IPS-NIHi7 (cell line): ENCODE results near the gene KLRD1.
"Not testable (repeated sequence)": the region's sequence is repeated elsewhere in the genome, so short reads cannot be mapped to it uniquely, and the experiment has no call there.

Experiments used
- DNase-seq: peaks from one replicate; pipeline ENCODE4 v3.0.0; 2012; ENCODE audit warnings: mixed read lengths; ENCODE audit errors: extremely low spot score

KLRD1 gene

DNA sequence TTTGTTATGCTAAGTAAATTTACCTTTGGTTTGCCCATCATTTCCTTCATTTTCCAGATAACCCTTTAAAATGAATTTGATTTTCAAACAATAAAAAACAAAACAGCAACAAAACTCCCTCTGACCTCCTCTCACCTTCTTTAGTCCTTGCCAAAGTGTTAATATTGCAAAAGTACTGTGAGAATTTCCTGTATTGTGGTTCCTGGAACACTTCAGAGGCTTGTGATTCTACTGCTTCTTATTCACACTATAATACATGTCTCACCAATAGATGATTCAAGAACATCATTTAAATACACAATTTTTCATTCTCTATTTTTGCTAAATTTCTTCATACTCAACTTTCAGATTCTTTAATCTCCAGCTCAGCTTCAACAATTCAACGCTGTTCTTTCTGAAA lies at the start of gene KLRD1:
Gene KLRD1 (plus strand): TSS at position 241 of the 400 bp plus-strand sequence. CDS start 208 bp downstream, outside the sequence.
- no peak for DNase-seq

DNA sequence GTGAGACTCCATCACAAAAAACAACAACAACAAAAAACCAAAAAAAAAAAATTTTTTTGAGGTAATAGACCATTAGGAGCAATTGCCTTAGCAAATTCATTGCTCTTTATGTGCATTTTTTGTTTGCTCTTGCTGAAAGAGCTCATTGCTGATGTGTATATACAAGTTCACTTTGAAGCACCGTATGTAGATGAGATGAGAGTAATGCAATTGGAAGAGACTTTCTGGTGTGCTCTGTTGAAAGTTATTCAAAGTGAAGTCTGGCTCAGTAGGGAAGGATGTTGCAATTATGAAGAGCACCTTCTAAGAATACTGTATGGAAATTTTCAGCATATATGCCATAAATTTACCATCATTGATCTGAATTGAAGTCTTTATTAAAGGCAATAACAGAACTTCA lies 46.7 kb upstream of the KLRD1 start:
- DNase-seq: no peak

DNA sequence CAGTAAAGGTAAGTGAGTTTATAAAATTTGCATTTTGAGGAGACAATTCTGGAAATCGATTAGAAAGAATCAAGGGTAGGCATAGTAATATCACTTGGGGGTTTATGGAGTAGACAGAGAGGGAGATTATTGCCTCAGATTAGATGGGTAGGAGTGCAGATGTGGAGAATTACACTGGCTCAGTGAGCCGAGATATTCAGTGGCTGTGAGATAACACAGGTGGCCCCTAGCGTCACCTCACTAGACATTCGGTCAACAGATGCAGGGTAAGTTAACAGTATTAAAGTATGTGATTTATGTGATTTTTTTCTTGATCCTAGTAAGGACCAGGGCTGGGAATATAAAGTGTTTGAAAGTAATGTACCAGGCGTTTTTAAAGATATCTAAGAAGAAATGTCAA lies 39.6 kb upstream of the KLRD1 start:
- DNase-seq: no peak

- no peak for DNase-seq
Observed at GRCh38 chr12:10272467-10272866, 35.2 kb upstream of the KLRD1 start.

- no peak for DNase-seq
Observed at GRCh38 chr12:10276774-10277173, 30.9 kb upstream of the KLRD1 start.

- DNase-seq: no peak
Observed at GRCh38 chr12:10278104-10278503, 29.6 kb upstream of the KLRD1 start.

DNA sequence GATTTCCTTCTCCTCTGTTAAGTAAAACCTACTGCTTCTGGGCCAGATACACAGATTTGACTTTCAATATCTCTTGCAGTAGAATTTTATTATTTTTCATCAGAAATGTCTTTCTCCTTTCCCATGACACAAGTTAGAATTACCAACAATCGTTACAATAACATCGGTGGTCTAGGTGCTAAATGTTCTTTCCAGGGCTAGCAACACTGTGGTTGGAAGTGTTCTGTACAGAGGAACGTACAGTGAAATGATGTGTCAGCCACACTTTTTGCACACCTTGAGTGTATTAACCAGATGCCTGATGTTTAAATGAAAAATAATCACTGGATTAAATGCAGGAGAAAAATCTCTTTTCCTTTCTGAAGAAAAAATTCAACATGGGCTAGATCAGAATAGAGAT lies 27.7 kb upstream of the KLRD1 start:
- no peak for DNase-seq

- no peak for DNase-seq
Observed at GRCh38 chr12:10283027-10283426, 24.6 kb upstream of the KLRD1 start.

GRCh38 chr12:10285919-10286318 lies 21.8 kb upstream of the KLRD1 start:
- DNase-seq: no peak

DNA sequence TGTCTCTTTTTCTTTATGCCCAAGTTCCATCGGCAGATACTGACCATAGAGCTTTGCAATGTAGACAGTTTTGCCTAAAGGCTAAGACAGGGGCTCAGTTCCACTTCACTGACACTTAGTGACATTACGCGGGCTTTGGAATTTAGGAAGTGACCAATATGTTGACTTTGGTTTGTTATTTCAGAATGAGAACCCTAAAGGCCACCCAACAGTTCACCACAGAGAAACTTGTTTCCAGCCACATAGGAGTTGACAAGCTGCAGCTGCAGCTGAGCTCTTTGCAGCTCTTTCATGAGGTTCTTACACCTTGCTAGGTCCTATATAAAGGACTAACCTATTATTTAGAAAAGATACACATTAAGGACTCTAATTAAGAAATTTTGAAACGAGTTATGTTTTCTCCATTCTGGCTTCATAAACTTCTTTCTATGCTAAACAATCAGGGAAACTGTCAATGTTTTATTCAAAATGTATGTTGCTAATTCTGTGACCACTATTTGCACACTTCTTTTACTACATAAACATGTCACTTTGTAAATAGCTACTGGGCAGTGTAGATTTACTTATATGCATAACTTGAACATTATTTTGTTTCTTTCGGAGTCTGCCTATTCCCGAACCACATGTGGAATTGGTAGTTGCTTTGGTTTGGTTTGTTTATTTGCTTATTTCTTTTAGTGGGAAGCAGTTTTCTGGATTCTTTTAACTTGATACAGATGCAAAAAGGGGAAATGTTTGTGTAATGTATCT lies 18.5 kb upstream of the KLRD1 start:
- DNase-seq: no peak

DNA sequence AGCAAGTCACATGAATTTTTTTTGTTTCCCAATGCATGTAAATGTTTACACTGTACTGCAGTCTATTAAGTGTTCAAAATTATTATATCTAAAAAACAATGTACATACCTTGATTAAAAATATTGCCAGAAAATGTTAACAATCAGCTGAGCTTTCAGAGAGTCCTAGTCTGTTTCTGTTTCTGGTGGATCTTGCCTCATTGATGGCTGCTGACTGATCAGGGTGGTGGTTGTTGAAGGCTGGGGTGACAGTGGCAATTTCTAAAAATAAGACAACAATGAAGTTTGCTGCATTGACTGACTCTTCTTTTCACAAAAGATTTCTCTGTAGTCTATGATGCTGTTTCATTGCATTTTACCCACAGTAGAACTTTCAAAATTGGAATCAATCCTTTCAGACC lies 16.6 kb upstream of the KLRD1 start:
- DNase-seq: no peak

- no peak for DNase-seq
Observed at GRCh38 chr12:10293151-10293550, 14.5 kb upstream of the KLRD1 start.

DNA sequence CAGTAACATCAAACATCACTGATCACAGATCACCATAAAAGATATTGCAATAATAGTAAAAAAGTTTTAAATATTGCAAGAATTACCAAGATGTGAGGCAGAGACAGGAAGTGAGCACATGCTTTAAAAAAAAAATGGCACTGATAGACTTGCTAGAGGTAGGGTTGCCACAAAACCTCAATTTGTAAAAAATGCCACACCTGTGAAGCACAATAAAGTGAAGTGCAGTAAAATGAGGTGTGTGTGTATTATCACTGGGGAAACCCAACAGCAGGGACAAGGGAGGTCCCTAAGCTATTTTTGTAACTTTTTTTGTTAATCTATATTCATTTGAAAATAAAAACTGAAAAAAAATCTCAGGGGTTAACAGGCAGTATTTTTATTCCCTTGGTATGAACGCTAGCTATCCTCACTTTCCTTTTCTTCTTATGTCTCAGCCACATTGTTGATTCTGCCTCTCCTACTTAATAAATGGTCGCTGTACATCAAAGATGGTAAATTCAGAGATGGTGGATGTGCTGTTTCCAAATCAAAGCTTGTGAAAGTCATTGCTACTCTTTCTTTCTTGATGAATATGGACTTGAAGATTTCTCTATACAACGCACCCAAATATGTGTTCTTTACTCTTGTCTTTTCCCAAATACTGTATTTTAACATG lies 14.0 kb upstream of the KLRD1 start:
- DNase-seq: no peak

DNA sequence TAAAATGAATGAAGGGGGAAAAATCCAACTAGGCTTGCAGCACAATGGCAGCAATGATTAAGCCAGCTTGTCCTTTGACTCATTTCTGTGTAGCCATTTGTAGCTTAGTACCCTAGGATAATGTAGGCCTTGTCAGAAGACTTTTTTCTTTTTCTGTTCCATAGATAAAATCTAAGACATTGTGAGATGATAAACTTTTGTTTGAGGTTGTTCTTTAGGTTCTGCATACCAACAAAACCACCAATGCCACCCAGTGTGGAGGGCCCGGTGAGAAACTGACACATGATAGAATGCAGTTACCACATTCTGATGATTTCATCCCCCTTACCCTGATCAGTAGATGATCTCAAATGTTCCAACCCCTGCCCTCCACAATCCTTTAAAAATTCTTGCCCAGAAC lies 6.6 kb upstream of the KLRD1 start:
- no peak for DNase-seq

GRCh38 chr12:10304161-10304574 lies 3.5 kb upstream of the KLRD1 start:
- no peak for DNase-seq

DNA sequence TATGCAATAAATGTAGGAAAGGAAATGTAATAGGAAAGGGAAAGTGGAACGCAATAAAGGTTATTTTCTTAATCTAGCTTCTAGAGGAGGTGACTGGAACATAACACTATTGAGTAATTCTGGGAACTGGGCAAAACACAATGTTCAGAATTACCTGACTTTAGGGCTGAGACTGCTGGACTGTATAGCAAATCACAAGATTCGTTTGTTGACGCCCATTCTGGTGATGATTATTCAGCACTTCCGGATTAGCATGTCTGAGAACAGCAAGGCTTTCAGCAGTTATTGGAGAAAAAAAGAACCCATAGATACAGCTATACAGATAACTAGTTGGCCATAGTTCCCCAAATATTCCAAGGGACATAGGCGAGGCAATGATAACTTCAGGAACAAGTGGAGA lies 2.3 kb upstream of the KLRD1 start:
- no peak for DNase-seq

DNA sequence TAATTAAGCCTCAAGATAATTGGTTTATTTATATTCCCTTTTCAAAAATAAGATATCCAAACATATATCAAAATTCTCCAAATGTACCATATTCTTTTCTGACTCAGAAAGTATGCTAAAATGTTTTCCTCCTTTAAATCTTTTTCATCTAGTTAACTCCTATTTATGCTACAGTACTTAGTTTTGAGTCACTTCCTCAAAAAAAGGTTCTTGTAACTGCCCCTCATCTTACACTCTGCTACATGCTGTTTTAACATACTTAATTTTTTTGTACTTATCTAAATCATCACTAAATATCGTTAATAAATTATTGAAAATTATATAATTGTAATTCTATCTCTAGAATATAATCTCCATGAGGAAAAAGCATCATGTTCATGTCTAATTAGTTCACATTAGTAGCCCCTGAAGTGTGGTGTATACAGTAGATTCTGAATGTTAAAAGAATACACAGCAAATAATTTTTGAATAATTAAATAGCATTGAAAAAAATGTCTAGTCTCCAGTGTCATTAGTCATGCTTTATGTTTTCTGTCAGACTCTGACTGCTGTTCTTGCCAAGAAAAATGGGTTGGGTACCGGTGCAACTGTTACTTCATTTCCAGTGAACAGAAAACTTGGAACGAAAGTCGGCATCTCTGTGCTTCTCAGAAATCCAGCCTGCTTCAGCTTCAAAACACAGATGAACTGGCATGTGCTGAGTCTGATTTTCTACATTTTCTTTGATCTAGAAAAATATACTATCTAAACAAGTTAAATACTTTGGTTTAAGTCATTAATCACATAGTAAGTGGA lies 3.5 kb downstream of the KLRD1 start:
- no peak for DNase-seq

- no peak for DNase-seq
Observed at GRCh38 chr12:10319388-10319787, 11.7 kb downstream of the KLRD1 start.

GRCh38 chr12:10320643-10321042 lies 13.0 kb downstream of the KLRD1 start:
- DNase-seq: no peak

- not testable (repeated sequence) for DNase-seq
Observed at GRCh38 chr12:10328691-10329090, 21.0 kb downstream of the KLRD1 start.

- peak; percentile 59 for DNase-seq
Observed at GRCh38 chr12:10331642-10332239, 24.1 kb downstream of the KLRD1 start.

DNA sequence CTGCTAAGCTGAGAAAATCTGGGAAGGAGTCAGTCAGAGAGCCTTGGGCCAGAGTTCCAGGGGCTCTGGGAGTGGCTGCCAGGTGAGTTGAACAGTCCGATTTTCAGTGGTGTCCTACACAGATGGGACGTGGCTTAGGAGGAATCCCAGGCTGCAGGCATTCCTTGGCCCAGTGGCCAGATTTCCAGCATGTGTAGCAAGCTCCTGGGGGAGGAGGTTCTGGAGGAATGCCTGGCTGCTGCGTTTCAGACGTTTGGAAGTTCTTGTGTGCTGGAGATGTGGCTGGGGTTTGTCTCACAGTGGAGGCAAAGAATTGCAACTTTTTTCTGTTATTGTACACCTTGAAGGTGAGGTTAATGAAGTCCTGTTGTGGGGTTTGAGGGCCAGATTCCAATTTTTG lies 28.5 kb downstream of the KLRD1 start:
- not testable (repeated sequence) for DNase-seq
